Neural crest cell (in vitro differentiated cells): Measurements from ENCODE around the gene TSFM. TPM values are rescaled to one million over a fixed set of nuclear protein-coding genes. Genes with fewer than 3 reads are reported as not detected.
A peak's percentile ranks its signal among the peaks of the same experiment; 100 is the strongest.

ENCODE experiments used
- DNase-seq: peaks from one replicate; pipeline ENCODE4 v3.0.0; 2021; ENCODE audit warnings: low read depth, mixed read lengths, low spot score
- H3K27ac Mint-ChIP-seq: one replicate; pipeline ENCODE4 v1.8.0; 2021; ENCODE audit warnings: mild to moderate bottlenecking, mixed read lengths; ENCODE audit not compliant: unreplicated experiment
- H3K27me3 Mint-ChIP-seq: 2 replicates; pipeline ENCODE4 v1.8.0; 2021; ENCODE audit warnings: low read depth, mild to moderate bottlenecking, mixed read lengths
- H3K36me3 Mint-ChIP-seq: 2 replicates; pipeline ENCODE4 v1.8.0; 2021; ENCODE audit warnings: low read depth, mild to moderate bottlenecking, mixed read lengths
- H3K4me1 Mint-ChIP-seq: 2 replicates; pipeline ENCODE4 v1.8.0; 2021; ENCODE audit warnings: mixed read lengths
- H3K4me3 Mint-ChIP-seq: one replicate; pipeline ENCODE4 v1.8.0; 2021; ENCODE audit warnings: mild to moderate bottlenecking, mixed read lengths
- H3K9me3 Mint-ChIP-seq: 2 replicates; pipeline ENCODE4 v1.8.0; 2021; ENCODE audit warnings: mixed read lengths
- CTCF ChIP-seq: fragments of 200-600 bp; sonication (generic); conservative IDR thresholded peaks from 2 replicates; pipeline ENCODE4 v1.5.0; 2021; ENCODE audit warnings: antibody characterized with exemption, mild to moderate bottlenecking
- total RNA-seq: library from RNA; stranded (reverse); gene quantifications from 2 replicates; pipeline ENCODE4 v1.2.1, GENCODE V29; 2021

Gene TSFM
- total RNA-seq, 1 donor from 2014 or later: 32.3 TPM

GRCh38 chr12:57835366-57836288 lies 53.0 kb downstream of the TSFM start:
- Mint-ChIP-seq H3K4me1 (peaks cover 65% of the 10 kb centered on the region), H3K4me3 (no peak overlapping the region)

DNA sequence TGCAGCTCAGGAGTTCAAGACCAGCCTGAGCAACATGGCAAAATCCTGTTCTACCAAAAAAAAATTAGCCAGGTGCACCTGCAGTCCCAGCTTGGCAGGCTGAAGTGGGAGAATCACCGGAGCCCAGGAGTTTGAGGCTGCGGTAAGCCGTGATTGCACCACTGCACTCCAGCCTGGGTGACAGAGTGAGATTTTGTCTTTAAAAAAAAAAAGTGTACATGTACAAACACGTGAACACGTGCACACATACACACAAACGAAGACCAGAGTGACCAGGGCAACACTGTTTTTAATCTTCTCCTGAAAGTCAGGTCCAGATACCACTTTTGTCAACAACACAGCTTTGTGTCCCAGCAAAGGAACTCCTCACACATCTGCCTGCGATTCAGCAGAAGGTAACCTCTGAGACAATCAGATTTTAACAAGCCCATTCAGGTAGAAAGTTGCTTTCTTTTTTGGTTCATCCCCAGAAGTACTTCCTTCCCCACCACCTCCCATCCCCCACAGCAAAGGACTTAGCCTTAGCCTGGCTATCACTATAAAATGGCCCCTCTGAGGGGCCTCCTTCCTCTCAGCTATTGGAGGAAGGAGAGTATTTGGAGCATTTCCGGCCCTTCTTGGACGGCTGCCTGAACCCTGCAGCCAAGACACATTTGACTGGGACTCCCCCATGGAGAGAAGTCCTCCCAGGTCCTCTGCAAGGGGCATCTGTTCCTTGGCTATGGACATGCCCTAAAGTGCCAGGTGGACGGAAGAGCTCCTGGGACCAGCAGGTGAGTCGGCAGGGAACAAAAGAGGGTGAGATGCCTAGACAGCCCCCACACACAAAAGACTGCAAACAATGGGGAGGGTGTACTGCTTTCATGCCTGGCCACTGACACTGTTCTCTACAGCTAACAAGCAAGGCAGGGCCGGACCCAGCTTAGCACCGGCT lies 54.1 kb downstream of the TSFM start:
- TF ChIP-seq CTCF: no peak
- peaks cover 71% of the 10 kb centered on the region for H3K4me1 Mint-ChIP-seq
- no peaks in the 10 kb centered on the region for H3K9me3 Mint-ChIP-seq
- peak overlapping the region; percentile 74 for H3K4me3 Mint-ChIP-seq
- H3K36me3 Mint-ChIP-seq: no peaks in the 10 kb centered on the region
- no peak for DNase-seq
- H3K27me3 Mint-ChIP-seq: no peaks in the 10 kb centered on the region
- peak overlapping the region; percentile 95 for H3K27ac Mint-ChIP-seq

More at GRCh38 chr12:57835366-57836288, 53.0 kb downstream of the TSFM start:
- Mint-ChIP-seq H3K36me3 (no peaks in the 10 kb centered on the region), H3K27me3 (no peaks in the 10 kb centered on the region), H3K9me3 (no peaks in the 10 kb centered on the region), H3K27ac (no peak overlapping the region)
- no peak for TF ChIP-seq CTCF
- no peak for DNase-seq

DNA sequence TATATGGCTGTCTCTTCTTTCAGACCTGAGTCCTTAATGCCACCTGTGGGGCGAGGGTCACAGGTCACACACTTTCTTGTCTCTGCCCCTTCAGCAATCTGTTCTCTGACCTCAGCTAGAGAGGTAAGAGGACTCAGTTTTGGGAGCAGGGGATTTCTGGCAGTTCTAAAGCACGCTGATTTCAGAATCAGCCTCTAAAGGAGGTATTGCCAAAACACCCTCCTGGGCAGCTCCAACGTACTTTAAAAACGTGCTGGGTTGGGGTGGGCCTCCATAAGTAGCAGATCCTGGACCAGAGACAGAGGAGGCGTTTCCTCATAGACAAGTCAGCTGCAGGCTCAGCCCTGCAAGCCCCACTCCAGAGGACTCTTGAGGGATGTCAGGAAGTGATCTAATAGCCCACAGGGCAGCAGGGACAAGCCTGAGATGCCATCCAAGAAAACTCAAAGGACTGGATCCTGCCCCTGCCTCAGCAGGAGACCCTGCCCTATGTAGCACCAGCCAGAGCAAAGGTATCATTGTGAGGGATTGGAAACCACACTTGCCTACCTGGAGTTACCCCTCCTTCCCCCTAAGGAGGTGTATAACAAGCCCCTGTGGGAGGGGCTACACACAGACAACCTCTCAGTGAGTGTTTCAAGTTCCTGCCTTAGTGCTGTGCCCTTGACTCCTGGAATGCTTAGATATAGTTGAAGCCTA lies 55.4 kb downstream of the TSFM start:
- no peak for DNase-seq
- no peaks in the 10 kb centered on the region for H3K27me3 Mint-ChIP-seq
- peak overlapping the region; percentile 65 for H3K4me3 Mint-ChIP-seq
- H3K4me1 Mint-ChIP-seq: peaks cover 81% of the 10 kb centered on the region
- no peaks in the 10 kb centered on the region for H3K9me3 Mint-ChIP-seq
- TF ChIP-seq CTCF: no peak
- H3K27ac Mint-ChIP-seq: no peak overlapping the region
- H3K36me3 Mint-ChIP-seq: no peaks in the 10 kb centered on the region

GRCh38 chr12:57838594-57839302 lies 56.2 kb downstream of the TSFM start:
- no peak for TF ChIP-seq CTCF
- H3K9me3 Mint-ChIP-seq: no peaks in the 10 kb centered on the region
- H3K4me3 Mint-ChIP-seq: peak overlapping the region; percentile 65
- H3K27me3 Mint-ChIP-seq: no peaks in the 10 kb centered on the region
- H3K27ac Mint-ChIP-seq: no peak overlapping the region
- no peaks in the 10 kb centered on the region for H3K36me3 Mint-ChIP-seq
- peaks cover 81% of the 10 kb centered on the region for H3K4me1 Mint-ChIP-seq
- no peak for DNase-seq
